SH-SY5Y (cell line): ENCODE data around the gene SRD5A2.

Experiments used
- GATA2 ChIP-seq: IDR thresholded peaks from 2 replicates; pipeline ENCODE4 v1.6.1; 2011; ENCODE audit warnings: mild to moderate bottlenecking, low read depth, low read length
- GATA3 ChIP-seq: IDR thresholded peaks from 2 replicates; pipeline ENCODE4 v1.6.1; 2011; ENCODE audit warnings: low read depth, mild to moderate bottlenecking, low read length, moderate library complexity

SRD5A2 gene, protein sequence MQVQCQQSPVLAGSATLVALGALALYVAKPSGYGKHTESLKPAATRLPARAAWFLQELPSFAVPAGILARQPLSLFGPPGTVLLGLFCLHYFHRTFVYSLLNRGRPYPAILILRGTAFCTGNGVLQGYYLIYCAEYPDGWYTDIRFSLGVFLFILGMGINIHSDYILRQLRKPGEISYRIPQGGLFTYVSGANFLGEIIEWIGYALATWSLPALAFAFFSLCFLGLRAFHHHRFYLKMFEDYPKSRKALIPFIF

DNA sequence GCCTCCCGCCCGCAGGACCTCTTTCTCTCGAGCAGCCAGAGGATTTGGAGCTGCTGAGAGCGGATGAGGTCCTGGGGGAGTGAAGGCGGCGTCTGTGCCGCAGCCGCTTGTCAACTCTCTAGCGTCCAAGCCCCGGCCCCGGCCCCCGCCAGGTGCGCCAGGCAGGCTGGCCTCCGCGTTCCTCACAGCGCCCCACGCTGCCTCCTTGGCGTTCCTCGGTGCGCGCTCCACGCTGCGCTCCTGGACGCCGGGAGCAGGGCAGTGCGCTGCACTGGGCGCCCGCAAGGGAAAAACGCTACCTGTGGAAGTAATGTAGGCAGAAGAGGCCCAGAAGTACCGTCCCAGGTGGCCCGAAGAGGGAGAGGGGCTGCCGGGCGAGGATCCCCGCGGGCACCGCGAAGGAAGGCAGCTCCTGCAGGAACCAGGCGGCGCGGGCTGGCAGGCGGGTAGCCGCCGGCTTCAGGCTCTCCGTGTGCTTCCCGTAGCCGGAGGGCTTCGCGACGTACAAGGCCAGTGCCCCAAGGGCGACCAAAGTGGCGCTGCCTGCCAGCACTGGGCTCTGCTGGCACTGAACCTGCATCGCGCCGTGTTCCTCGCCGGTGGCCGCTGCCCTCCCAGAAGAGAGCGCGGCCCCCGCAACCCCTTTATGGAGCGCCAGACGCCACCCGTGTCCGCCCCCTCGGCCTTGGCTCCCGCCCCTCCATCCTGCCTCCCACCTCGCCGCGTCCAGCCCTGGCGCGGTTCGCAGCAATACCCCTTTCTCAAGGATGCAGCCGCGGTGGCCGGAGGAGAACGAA is at the start of gene SRD5A2:
Gene SRD5A2, minus strand, starts transcription at position 618 of the 797 bp plus-strand sequence. Its CDS starts 38 bp downstream, at position 580.
- TF ChIP-seq GATA2, result no peak
- TF ChIP-seq GATA3, result no peak

DNA sequence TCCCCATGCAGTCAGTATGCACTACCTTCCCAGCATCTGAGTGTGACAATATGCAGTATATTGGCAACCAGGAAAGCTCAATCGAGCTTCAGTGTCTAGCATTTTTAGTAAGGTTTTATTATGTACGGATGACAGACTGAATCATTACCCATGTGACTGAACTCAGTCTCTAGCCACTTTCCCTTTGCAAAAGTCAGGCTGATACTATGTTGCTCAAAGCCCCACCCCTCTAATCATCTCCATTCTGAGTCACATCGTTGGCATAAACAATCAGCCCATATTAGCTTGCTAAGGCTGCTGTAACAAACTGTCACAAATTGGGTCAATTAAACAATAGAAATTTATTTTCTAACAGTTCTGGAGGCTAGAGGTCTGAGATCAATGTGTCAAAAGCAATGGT is 25.8 kb upstream of the SRD5A2 start:
- no peak for TF ChIP-seq GATA3
- TF ChIP-seq GATA2, result no peak

DNA sequence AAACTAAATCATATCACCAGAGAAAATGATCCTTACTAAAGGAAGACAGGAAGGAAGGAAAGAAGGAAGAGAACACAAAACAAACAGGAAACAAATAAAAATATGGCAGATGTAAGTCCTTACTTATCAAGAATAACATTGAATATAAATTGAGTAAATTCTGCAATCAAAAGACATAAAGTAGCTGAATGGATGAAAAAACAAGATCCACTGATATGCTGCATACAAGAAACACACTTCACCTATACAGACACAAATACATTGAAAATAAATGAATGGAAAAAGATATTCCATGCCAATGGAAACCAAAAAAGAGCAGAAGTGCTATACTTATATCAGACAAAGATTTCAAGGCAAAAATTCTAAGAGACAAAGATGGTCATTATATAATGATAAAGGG is 18.0 kb upstream of the SRD5A2 start:
- no peak for TF ChIP-seq GATA3

DNA sequence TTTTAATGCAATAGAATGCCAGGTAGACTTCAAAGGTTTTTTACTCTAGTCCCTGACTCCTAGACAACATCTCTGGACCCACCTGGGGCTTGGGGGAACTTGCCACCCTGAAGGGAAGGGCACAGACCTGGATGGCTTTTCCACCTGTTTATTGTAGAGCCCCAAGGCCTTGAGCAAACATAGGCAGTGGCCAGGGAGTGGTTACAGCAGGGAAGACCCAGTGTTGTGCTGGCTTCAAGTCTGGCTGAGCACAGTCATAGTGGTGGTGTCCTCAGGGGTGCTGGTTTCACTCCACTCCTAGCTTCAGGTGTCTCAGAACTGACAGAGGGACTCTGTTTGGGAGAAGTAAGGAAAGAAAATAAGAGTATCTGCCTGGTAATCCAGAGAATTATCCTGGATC is 5.5 kb upstream of the SRD5A2 start:
- TF ChIP-seq GATA2 (no peak), GATA3 (no peak)

DNA sequence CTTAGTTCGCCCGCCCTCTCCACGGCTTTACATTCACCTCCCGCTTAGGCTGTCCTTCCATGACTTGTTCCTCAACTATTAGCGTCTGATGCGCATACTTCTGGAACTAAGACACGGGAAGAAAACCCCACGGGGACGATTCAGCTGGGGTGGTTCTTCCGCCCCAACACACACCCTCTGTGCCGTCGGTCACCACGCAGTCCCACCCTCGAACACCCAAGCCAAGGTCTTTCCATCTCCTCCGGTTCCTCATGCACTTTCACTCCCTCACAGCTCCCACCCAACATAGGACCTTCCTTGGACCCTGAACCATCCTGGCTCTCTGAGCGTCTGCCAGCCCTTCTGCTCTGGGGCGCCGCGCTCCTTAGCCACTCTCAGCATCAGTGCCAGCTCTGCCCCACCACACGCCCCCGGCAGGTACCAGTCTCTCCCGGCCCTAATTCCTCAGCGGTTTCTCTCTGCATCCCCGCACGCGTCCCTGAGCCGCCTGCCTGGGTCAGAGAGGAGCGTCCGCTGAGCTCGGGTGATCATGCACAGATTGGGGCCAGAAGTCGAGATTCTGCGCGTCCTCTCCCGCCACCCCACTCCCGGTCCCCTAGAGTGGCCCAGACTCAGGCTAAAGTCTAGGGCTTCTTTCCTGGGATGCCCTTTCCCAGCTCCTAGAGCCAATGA is 522 bp upstream of the SRD5A2 start:
- TF ChIP-seq GATA2, result no peak

DNA sequence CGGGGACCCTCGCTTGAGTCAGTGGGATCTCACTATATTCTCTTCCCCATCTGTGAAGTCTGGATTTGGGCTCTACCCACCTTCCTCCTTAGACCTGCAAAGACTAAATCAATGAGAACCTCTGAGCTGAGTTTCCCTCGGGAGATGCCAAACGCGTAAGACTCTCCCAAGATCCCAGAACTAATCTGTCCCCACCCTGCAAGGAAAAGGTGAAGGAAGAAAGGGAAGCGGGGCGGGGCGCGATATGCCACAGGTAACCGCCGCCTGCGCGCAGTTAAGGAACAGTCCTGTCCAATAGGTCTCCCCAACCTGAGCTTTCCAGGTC is 780 bp downstream of the SRD5A2 start:
- TF ChIP-seq GATA3 (no peak), GATA2 (no peak)

DNA sequence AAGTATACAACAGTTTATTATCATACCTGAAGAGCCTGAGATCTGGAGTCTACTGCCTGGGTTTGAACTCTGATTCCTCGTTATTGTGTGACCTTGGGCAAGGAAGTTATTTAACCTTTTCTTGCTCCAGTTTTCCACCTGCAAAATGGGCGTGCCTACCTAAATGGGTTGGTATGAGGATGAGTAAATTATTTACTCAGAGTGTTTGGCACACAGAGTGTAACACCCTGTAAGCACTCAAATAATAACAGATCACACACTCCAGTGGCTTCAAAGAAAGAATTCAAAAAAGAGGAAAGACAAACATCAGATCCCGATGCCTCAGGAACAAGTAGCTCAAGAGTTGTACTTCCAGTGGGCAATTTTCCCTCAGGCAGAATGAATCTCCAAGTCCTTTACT is 2.4 kb downstream of the SRD5A2 start:
- no peak for TF ChIP-seq GATA2
- TF ChIP-seq GATA3, result no peak

DNA sequence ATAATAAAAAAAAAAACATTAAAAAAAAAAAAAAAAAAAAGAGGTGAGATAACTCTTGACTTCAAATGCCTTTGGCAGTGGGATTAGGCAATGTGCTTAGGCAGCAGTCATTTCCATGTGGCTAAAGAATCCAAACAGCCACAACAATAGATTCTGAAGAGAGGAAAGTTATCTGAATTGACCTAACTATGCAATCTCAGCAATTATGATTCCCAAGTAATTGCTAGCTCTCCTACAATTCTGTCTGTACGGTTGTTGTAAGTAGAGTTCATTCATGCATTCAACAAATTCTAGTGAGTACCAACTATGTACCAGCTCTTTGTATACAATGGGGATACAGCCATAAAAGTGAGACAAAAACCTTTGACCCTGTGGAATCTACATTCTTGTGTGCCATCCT is 3.6 kb downstream of the SRD5A2 start:
- TF ChIP-seq GATA2, result no peak
- no peak for TF ChIP-seq GATA3

DNA sequence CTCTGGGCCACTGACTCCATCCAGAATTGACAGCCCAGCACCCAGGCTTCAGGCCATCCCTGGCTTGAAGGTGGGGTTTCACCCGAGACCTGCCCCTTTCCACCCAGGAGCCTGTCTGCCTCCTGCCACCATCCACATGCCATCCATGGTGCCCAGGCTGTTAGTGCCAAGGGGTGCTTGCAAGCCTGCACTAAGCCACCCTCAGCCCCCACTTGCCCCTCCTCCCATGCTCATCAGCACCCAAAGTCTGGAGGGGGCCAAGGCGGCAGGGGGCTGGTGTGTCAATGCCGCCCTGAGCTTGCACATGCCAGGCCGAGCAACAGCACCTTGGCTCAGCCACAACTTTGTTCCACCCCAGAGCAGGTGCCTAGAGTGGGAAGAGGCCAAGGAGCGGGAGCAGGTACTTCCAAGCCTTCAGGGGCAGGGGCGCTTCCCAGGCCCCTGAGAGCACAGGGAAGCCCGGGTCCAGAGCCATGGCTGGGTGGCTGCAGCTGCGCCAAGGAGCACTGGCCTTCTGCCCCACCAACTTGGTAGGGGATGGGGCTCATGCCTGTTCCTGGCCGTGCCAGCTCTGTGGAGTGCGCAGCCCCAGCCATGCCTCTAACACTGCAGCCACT is 12.0 kb downstream of the SRD5A2 start:
- TF ChIP-seq GATA2 (no peak), GATA3 (no peak)

DNA sequence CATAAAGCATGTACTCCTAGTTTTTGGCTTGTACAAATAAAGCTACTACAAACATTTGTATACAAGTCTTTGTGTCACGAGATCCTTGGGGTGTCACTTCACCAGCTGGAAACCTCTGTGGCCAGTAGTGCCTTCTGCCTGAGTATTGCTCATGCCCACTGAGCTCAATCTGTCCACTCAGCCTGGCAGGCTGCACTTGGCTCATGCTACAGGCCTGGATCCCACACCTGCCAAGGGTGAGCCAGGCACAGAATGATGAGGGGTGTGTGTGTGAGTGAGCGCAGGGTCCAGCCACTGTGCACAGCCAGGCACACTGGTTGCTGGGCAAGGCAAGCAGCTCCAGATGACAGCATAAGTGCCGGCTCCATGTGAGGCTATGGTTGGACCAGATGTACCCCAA is 13.1 kb downstream of the SRD5A2 start:
- TF ChIP-seq GATA3 (no peak), GATA2 (no peak)

DNA sequence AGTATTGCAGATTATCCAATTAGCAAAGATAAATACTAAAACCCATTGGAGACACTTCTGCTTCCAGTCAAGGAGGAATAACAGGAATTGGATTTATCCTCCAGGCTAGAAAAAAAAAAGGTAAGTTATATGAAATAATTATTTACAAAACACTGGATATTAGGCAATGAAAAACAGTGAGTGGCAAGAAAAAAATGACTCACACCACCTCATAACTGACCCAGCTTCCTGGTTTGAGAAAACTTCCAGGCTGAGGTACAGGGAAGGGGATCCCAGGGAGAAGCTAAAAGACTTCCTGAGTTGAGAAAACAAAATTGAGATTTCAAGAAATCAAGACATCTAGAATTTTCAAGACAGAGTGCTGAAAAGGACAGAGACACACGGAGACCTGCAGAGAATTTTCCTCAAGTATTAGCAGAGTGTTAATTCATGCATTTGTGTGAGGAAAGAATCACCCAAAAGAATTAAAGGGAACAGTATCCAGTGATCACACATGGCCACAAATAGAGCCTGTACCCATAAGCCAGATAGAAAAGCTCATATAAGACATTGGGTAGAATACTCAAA is 17.4 kb downstream of the SRD5A2 start:
- TF ChIP-seq GATA2, result no peak
- no peak for TF ChIP-seq GATA3

DNA sequence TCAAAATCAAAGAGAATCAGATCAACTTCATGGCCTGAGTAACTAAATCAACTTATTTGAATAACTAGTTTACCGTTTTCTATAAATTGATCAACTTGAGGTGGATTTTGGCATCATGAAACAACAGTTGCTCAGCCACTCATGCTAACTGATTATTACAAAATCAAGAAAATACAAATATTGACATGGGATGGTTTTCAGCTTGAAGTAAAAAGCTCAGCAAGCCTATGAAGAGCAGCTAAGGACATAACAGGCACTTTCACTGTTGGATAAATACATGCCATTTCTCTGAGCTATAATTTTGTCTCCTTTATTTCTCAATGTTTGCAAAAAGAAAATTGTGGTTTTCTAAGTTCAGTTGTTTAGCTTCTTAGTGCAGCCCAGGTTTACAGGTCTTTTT is 18.9 kb downstream of the SRD5A2 start:
- TF ChIP-seq GATA2 (no peak), GATA3 (no peak)

DNA sequence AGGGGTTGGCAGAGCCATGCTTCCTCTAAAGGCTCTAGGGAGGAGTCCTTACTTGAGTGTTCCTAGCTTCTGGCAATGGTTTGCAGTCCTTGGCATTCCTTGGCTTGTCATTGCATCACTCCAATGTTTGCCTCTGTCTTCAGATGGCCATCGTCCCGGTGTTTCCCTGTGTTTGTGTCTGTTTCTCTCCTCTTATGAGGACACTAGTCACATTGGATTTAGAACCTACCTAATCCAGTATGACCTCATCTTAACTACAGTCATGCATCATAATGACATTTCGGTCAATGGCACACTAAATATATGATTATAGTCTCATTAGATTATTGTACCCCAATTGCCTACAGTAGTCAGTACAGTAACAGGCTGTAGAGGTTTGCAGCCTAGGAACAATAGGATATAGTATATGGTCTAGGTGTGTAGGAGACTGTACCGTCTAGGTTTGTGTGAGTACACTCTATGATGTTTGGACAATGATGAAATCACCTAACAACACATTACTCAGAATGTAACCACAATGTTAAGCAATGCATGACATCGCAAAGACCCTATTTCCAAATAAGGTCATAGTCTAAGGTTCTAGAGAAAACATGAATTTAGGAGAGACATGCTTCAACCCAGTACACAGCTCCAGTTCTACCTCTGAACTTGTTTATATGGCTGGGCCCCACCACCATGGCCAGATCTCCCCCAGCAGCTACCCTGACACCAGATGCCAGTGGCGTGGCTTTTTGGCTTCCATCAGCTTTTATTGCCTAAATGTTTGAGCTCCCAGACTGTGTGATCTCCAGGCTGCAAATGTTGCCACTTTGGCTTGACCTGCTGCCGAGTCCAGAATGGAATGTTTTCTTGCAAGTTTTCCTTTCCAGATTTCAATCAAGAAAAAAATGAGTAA is 22.1 kb downstream of the SRD5A2 start:
- TF ChIP-seq GATA3 (no peak), GATA2 (no peak)
